ENCODE data around the gene MYLIP.

MYLIP gene

GRCh38 chr6:16098211-16098610 is 30.7 kb upstream of the MYLIP start:
- no peaks in the 10 kb centered on the region for H3K36me3 Mint-ChIP-seq
- peaks cover 17% of the 10 kb centered on the region for H3K9me3 Mint-ChIP-seq
- H3K27ac Mint-ChIP-seq, result no peak overlapping the region
- no peak overlapping the region for H3K4me3 Mint-ChIP-seq
- H3K27me3 Mint-ChIP-seq, result no peaks in the 10 kb centered on the region
- peaks cover 4% of the 10 kb centered on the region for H3K4me1 Mint-ChIP-seq
- ATAC-seq, result no peak

DNA sequence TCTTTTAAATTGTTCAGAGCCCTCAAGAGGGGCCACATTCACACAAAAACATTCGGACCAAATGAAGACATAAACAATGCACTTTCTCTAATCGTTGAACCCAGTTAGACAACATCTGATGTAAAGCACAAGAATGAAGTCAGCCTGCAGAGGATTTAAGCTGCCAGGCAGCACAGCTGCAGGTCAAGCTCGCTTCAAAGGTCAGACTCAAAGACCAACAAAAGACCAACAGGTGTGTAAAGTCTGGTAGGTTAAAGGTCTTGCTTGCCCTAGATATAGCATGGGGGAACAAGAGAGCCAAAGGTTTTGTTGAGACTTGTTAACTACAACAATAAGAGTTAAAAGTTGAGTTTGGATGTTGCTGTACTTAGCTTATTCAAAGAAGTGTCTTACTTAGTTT is 26.7 kb upstream of the MYLIP start:
- Mint-ChIP-seq H3K4me3 (no peak overlapping the region), H3K9me3 (peaks cover 17% of the 10 kb centered on the region), H3K36me3 (no peaks in the 10 kb centered on the region), H3K4me1 (no peaks in the 10 kb centered on the region), H3K27me3 (no peaks in the 10 kb centered on the region), H3K27ac (no peak overlapping the region)
- no peak for ATAC-seq

DNA sequence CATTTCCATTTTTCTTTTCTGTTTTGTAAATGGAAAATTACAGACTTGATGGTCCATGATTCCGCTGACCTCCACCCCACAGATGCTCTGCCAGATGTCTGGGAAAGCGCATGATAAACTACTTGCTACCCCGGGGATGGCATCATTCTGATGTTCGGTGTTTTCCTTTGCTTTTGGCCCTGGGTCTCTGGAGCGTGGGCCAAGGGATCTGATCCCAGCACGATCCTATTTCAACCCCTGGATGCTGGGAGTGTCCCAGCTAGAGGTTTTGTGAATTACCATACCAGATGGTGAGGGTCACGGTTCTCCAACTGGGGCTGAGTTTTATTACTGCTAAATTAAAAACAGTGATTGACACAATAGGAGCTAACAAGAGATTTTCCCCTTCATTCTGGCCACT is 25.2 kb upstream of the MYLIP start:
- Mint-ChIP-seq H3K4me1 (no peaks in the 10 kb centered on the region), H3K4me3 (no peak overlapping the region), H3K27me3 (no peaks in the 10 kb centered on the region), H3K9me3 (peaks cover 17% of the 10 kb centered on the region), H3K27ac (no peak overlapping the region), H3K36me3 (no peaks in the 10 kb centered on the region)
- ATAC-seq, result no peak

DNA sequence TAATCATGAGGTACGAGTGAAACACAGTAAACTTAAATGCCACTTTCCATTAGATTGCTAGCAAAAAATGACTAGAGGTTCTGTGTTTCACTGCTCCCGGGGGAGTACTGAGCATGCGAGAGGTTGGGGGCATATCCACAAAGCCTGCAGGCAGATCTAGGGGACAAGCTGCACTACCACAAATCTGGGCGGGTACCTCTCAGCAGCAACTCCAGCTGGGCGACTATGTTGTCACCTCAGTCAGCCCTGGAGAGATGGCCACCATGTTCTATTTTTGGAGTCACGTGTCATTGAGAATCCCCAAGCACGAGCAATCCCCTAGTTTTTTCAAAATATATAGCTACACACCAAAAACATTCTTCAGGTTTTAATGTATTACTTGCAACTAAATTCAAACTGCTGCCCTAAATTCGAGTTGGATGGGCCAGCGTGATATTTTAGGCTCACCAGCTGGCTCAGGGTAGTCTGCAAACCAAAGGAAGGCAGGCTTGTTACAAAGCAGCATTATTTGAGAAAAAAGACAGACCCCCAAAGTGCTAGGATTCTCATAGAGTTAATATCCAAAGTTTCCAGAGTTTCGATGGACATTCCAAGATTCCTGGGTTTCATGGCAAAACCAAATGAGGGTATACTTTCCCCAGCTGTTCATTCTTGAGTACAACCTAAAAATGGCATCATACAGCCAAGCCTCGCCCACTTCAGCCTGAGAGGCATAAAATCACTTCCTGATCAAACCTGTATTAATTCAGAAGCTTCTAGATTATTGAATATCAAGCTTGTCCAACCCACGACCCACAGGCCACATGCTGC is 24.1 kb upstream of the MYLIP start:
- Mint-ChIP-seq H3K36me3 (no peaks in the 10 kb centered on the region), H3K27ac (no peak overlapping the region), H3K27me3 (peaks cover 10% of the 10 kb centered on the region), H3K4me1 (no peaks in the 10 kb centered on the region), H3K4me3 (no peak overlapping the region), H3K9me3 (peaks cover 10% of the 10 kb centered on the region)
- no peak for ATAC-seq

DNA sequence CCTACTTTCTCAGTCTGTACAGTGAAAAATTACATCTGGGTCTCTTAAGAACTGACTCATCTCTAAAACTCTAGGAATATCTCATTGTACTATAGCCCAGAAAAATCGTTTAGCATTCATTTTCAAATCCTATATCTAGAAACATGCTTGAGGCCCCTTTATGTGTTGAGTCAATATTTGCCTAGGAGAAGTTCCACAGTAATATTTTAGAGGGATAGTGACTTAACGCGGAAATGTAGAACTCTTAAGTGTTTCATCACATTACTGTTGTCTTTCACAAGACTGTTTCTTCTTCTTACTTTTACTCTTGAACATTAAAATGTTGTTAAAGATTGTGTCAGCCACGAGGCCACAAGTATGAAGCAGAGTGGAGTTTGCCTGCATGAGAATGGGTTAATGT is 23.0 kb upstream of the MYLIP start:
- Mint-ChIP-seq H3K4me1 (no peaks in the 10 kb centered on the region), H3K9me3 (peaks cover under 1% of the 10 kb centered on the region), H3K36me3 (no peaks in the 10 kb centered on the region), H3K27ac (no peak overlapping the region), H3K4me3 (no peak overlapping the region), H3K27me3 (peaks cover 18% of the 10 kb centered on the region)
- ATAC-seq, result no peak

- no peaks in the 10 kb centered on the region for H3K9me3 Mint-ChIP-seq
- no peaks in the 10 kb centered on the region for H3K4me1 Mint-ChIP-seq
- no peak overlapping the region for H3K27ac Mint-ChIP-seq
- H3K27me3 Mint-ChIP-seq, result peaks cover 18% of the 10 kb centered on the region
- ATAC-seq, result no peak
- H3K4me3 Mint-ChIP-seq, result no peak overlapping the region
- H3K36me3 Mint-ChIP-seq, result no peaks in the 10 kb centered on the region
Observed at GRCh38 chr6:16106991-16107787, 21.7 kb upstream of the MYLIP start.

DNA sequence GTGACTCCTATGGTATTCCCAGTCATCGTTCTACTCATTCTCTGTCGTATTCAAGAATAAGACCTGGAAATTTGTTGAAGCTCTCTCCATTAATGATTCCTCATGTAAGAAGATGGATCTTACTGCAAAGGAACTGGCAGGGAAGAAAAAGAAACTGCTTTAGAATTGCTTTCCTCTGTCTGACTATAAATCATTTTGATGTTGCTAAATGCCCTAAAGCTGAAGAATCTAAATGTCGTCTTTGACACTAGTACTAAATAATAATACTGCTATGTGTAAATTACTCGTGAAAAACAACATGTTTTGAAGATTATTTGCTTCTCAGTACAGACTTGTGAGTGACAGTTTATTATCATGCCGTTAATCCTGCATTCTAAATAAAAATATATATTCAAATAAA is 20.5 kb upstream of the MYLIP start:
- no peaks in the 10 kb centered on the region for H3K4me1 Mint-ChIP-seq
- H3K36me3 Mint-ChIP-seq, result no peaks in the 10 kb centered on the region
- no peak overlapping the region for H3K27ac Mint-ChIP-seq
- no peaks in the 10 kb centered on the region for H3K9me3 Mint-ChIP-seq
- H3K4me3 Mint-ChIP-seq, result no peak overlapping the region
- ATAC-seq, result no peak
- H3K27me3 Mint-ChIP-seq, result peaks cover 18% of the 10 kb centered on the region

- no peaks in the 10 kb centered on the region for H3K36me3 Mint-ChIP-seq
Observed at GRCh38 chr6:16108921-16109658, 19.8 kb upstream of the MYLIP start.

DNA sequence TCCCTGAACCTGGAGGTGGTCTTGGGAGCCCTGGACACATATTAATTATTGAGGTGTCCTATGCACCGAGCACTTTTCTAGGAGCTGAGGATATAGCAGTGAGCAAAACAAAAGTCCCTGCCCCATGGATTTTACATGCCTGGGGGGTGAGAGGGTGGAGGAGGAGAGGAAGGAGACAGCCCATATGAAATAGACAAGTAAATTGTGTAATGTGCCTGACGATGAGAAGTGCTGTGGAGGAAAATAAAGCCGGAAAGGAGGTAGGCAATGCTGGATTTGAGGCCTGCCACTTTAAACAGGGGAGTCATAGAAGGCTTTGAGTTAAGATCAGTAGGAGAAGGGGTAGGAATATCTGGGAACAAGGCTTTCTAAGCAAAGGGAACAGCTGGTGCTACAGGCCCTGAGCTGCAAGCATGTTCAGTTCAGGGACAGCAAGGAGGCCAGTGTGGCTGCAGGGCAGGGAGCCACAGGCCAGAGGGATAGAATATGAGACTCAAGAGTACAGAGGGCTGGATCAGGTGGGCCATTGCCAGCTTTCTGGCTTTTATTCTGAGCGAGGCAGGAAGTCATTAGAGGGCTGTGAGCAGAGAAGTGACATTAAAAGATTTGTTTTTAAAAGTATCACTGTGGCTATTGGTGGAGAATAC is 19.1 kb upstream of the MYLIP start:
- H3K4me1 Mint-ChIP-seq, result no peaks in the 10 kb centered on the region
- no peaks in the 10 kb centered on the region for H3K36me3 Mint-ChIP-seq
- H3K9me3 Mint-ChIP-seq, result no peaks in the 10 kb centered on the region
- peaks cover 18% of the 10 kb centered on the region for H3K27me3 Mint-ChIP-seq
- H3K27ac Mint-ChIP-seq, result no peak overlapping the region
- no peak for ATAC-seq
- H3K4me3 Mint-ChIP-seq, result no peak overlapping the region

More at GRCh38 chr6:16108921-16109658, 19.8 kb upstream of the MYLIP start:
- no peak overlapping the region for H3K4me3 Mint-ChIP-seq
- no peaks in the 10 kb centered on the region for H3K9me3 Mint-ChIP-seq
- peaks cover 18% of the 10 kb centered on the region for H3K27me3 Mint-ChIP-seq
- no peaks in the 10 kb centered on the region for H3K4me1 Mint-ChIP-seq
- no peak overlapping the region for H3K27ac Mint-ChIP-seq
- no peak for ATAC-seq

- ATAC-seq, result no peak
- Mint-ChIP-seq H3K27me3 (no peaks in the 10 kb centered on the region), H3K9me3 (no peaks in the 10 kb centered on the region), H3K4me3 (no peak overlapping the region), H3K36me3 (no peaks in the 10 kb centered on the region), H3K4me1 (no peaks in the 10 kb centered on the region), H3K27ac (no peak overlapping the region)
Observed at GRCh38 chr6:16118825-16119224, 10.1 kb upstream of the MYLIP start.

- Mint-ChIP-seq H3K27ac (no peak overlapping the region), H3K4me3 (no peak overlapping the region), H3K27me3 (no peaks in the 10 kb centered on the region), H3K4me1 (peaks cover 7% of the 10 kb centered on the region), H3K36me3 (no peaks in the 10 kb centered on the region), H3K9me3 (no peaks in the 10 kb centered on the region)
- ATAC-seq, result no peak
Observed at GRCh38 chr6:16121339-16121738, 7.5 kb upstream of the MYLIP start.

DNA sequence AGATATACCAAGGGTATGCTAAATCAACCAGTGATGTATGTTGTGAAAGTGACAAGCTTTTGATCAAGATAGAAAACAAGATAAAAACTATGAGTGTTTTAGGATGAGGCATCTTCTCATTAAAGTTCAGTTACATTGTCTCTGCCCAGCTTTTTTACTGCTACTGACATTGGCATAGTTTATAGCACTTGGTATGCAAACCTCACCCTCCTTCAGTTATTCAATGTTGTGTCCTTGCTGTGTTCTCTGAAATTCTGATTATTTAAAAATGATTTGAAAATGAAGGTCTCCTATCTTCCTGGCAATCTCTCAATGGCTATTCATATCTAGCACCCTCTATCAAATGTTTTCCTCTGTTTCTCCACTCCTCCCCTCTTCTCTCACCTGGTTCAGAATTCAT is 6.7 kb upstream of the MYLIP start:
- H3K27ac Mint-ChIP-seq, result no peak overlapping the region
- no peaks in the 10 kb centered on the region for H3K9me3 Mint-ChIP-seq
- no peak overlapping the region for H3K4me3 Mint-ChIP-seq
- no peaks in the 10 kb centered on the region for H3K36me3 Mint-ChIP-seq
- H3K27me3 Mint-ChIP-seq, result no peaks in the 10 kb centered on the region
- no peak for ATAC-seq
- H3K4me1 Mint-ChIP-seq, result peaks cover 7% of the 10 kb centered on the region

GRCh38 chr6:16124198-16125180 is 4.4 kb upstream of the MYLIP start:
- Mint-ChIP-seq H3K4me1 (peaks cover 21% of the 10 kb centered on the region), H3K27me3 (no peaks in the 10 kb centered on the region), H3K4me3 (no peak overlapping the region), H3K9me3 (no peaks in the 10 kb centered on the region), H3K27ac (no peak overlapping the region), H3K36me3 (no peaks in the 10 kb centered on the region)
- no peak for ATAC-seq

GRCh38 chr6:16126056-16126455 is 2.8 kb upstream of the MYLIP start:
- H3K4me3 Mint-ChIP-seq, result no peak overlapping the region
- no peaks in the 10 kb centered on the region for H3K36me3 Mint-ChIP-seq
- no peak overlapping the region for H3K27ac Mint-ChIP-seq

More at GRCh38 chr6:16126056-16126455, 2.8 kb upstream of the MYLIP start:
- no peak for ATAC-seq
- no peaks in the 10 kb centered on the region for H3K9me3 Mint-ChIP-seq
- no peaks in the 10 kb centered on the region for H3K27me3 Mint-ChIP-seq
- peaks cover 21% of the 10 kb centered on the region for H3K4me1 Mint-ChIP-seq
